Type B pancreatic cell (in vitro differentiated cells): Measurements from ENCODE around the gene WDR1. TPM values are rescaled to one million over a fixed set of nuclear protein-coding genes. Genes with fewer than 3 reads are reported as not detected.

ENCODE experiments used
- DNase-seq: peaks from one replicate; pipeline ENCODE4 v3.0.0; 2021; ENCODE audit warnings: mixed read lengths; ENCODE audit not compliant: unreplicated experiment; ENCODE audit errors: extremely low spot score
- H3K27ac Mint-ChIP-seq: 2 replicates; pipeline ENCODE4 v1.8.0; 2021; ENCODE audit warnings: mild to moderate bottlenecking, mixed read lengths
- H3K27me3 Mint-ChIP-seq: 2 replicates; pipeline ENCODE4 v1.8.0; 2021; ENCODE audit warnings: mixed read lengths
- H3K36me3 Mint-ChIP-seq: 2 replicates; pipeline ENCODE4 v1.8.0; 2021; ENCODE audit warnings: mixed read lengths
- H3K4me1 Mint-ChIP-seq: one replicate; pipeline ENCODE4 v1.8.0; 2021; ENCODE audit warnings: mixed read lengths; ENCODE audit not compliant: unreplicated experiment
- H3K4me3 Mint-ChIP-seq: 2 replicates; pipeline ENCODE4 v1.8.0; 2021; ENCODE audit warnings: mild to moderate bottlenecking, mixed read lengths
- H3K9me3 Mint-ChIP-seq: 2 replicates; pipeline ENCODE4 v1.8.0; 2021; ENCODE audit warnings: mixed read lengths
- CTCF ChIP-seq: fragments of 200-600 bp; sonication (generic); conservative IDR thresholded peaks from 2 replicates; pipeline ENCODE4 v1.5.0; 2021; ENCODE audit warnings: antibody characterized with exemption, mild to moderate bottlenecking
- total RNA-seq: library from RNA; stranded (reverse); gene quantifications from 2 replicates; pipeline ENCODE4 v1.2.1, GENCODE V29; 2021; ENCODE audit warnings: low replicate concordance

The WDR1 gene
- total RNA-seq, 1 donor from 2014 or later = 227 TPM

- Mint-ChIP-seq H3K27ac (no peak overlapping the region), H3K27me3 (peaks cover 18% of the 10 kb centered on the region), H3K4me1 (peaks cover 6% of the 10 kb centered on the region), H3K4me3 (no peak overlapping the region), H3K36me3 (no peaks in the 10 kb centered on the region), H3K9me3 (no peaks in the 10 kb centered on the region)
- DNase-seq = no peak
- TF ChIP-seq CTCF = no peak
These were observed 44.5 kb upstream of the WDR1 start for GRCh38 chr4:10161146-10161545.

GRCh38 chr4:10160281-10160856 is 43.8 kb upstream of the WDR1 start:
- peak; percentile 50 for TF ChIP-seq CTCF
- Mint-ChIP-seq H3K9me3 (no peaks in the 10 kb centered on the region), H3K4me1 (peaks cover 6% of the 10 kb centered on the region), H3K27me3 (peaks cover 24% of the 10 kb centered on the region), H3K4me3 (no peak overlapping the region), H3K36me3 (no peaks in the 10 kb centered on the region), H3K27ac (no peak overlapping the region)
- no peak for DNase-seq

GRCh38 chr4:10159671-10160070 is 43.1 kb upstream of the WDR1 start:
- no peak for DNase-seq
- no peaks in the 10 kb centered on the region for H3K9me3 Mint-ChIP-seq
- no peak overlapping the region for H3K27ac Mint-ChIP-seq
- no peaks in the 10 kb centered on the region for H3K36me3 Mint-ChIP-seq
- peaks cover 23% of the 10 kb centered on the region for H3K27me3 Mint-ChIP-seq
- no peak for TF ChIP-seq CTCF
- peaks cover 6% of the 10 kb centered on the region for H3K4me1 Mint-ChIP-seq
- H3K4me3 Mint-ChIP-seq = no peak overlapping the region

GRCh38 chr4:10158333-10158942 is 41.8 kb upstream of the WDR1 start:
- Mint-ChIP-seq H3K4me1 (peaks cover 6% of the 10 kb centered on the region), H3K4me3 (no peak overlapping the region), H3K36me3 (no peaks in the 10 kb centered on the region), H3K27ac (no peak overlapping the region), H3K27me3 (peaks cover 23% of the 10 kb centered on the region), H3K9me3 (no peaks in the 10 kb centered on the region)
- no peak for TF ChIP-seq CTCF
- DNase-seq = no peak

GRCh38 chr4:10157478-10158332 is 41.1 kb upstream of the WDR1 start:
- H3K36me3 Mint-ChIP-seq = no peaks in the 10 kb centered on the region
- H3K27ac Mint-ChIP-seq = no peak overlapping the region
- DNase-seq = no peak
- H3K4me1 Mint-ChIP-seq = peaks cover 6% of the 10 kb centered on the region
- peaks cover 23% of the 10 kb centered on the region for H3K27me3 Mint-ChIP-seq
- H3K9me3 Mint-ChIP-seq = no peaks in the 10 kb centered on the region
- H3K4me3 Mint-ChIP-seq = no peak overlapping the region
- peak; percentile 87 for TF ChIP-seq CTCF
